ENCODE results near the gene UBXN2A.

GRCh38 chr2:23944976-23945375 is 4.7 kb downstream of the UBXN2A start:
- TF ChIP-seq POLR2A (IDR thresholded peaks at IDR 0.05): no peak
- TF ChIP-seq, protein P1, sequence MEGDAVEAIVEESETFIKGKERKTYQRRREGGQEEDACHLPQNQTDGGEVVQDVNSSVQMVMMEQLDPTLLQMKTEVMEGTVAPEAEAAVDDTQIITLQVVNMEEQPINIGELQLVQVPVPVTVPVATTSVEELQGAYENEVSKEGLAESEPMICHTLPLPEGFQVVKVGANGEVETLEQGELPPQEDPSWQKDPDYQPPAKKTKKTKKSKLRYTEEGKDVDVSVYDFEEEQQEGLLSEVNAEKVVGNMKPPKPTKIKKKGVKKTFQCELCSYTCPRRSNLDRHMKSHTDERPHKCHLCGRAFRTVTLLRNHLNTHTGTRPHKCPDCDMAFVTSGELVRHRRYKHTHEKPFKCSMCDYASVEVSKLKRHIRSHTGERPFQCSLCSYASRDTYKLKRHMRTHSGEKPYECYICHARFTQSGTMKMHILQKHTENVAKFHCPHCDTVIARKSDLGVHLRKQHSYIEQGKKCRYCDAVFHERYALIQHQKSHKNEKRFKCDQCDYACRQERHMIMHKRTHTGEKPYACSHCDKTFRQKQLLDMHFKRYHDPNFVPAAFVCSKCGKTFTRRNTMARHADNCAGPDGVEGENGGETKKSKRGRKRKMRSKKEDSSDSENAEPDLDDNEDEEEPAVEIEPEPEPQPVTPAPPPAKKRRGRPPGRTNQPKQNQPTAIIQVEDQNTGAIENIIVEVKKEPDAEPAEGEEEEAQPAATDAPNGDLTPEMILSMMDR (IDR thresholded peaks at IDR 0.05): no peak
